Body of pancreas (tissue), 4 donors: ENCODE results near the gene CTNNA2.

Experiments
- POLR2A ChIP-seq, 3 donors: fragments of 450-650 bp; IDR thresholded peaks; one replicate each; pipeline ENCODE4 v1.6.1; 2016; ENCODE audit warnings: antibody characterized with exemption in 3 of 3, mild to moderate bottlenecking in 2 of 3
- TF ChIP-seq, protein P1 (sequence below), 7 experiments: fragments of 450-650 bp in 4 of 7; fragments of 200-600 bp in 3 of 7; sonication (generic) in 3 of 7; IDR thresholded peaks; one replicate each; pipeline ENCODE4 v1.5.1; 2016 to 2019; ENCODE audit warnings: antibody characterized with exemption in 7 of 7

DNA sequence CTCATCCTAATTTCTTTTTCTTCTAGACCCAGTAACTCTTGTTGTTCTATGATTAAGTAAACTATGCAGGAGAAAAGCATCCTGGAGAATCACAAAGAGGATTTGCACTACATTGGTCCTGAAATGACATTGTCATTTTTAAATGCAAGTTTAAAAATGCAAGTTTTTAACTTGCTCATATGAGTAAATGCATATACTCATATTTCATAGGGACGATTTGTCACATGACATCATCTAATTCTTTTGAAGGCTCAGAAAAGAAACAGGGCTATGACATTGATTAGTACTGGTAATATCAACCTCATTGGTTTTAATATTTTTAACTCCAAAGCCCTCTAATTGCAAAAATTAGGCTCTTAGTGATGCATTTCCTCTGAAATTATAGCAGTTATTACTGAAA, 467.3 kb downstream of the CTNNA2 start:
- TF ChIP-seq, protein P1, sequence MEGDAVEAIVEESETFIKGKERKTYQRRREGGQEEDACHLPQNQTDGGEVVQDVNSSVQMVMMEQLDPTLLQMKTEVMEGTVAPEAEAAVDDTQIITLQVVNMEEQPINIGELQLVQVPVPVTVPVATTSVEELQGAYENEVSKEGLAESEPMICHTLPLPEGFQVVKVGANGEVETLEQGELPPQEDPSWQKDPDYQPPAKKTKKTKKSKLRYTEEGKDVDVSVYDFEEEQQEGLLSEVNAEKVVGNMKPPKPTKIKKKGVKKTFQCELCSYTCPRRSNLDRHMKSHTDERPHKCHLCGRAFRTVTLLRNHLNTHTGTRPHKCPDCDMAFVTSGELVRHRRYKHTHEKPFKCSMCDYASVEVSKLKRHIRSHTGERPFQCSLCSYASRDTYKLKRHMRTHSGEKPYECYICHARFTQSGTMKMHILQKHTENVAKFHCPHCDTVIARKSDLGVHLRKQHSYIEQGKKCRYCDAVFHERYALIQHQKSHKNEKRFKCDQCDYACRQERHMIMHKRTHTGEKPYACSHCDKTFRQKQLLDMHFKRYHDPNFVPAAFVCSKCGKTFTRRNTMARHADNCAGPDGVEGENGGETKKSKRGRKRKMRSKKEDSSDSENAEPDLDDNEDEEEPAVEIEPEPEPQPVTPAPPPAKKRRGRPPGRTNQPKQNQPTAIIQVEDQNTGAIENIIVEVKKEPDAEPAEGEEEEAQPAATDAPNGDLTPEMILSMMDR (IDR thresholded peaks at IDR 0.05), result no peak
- TF ChIP-seq POLR2A (IDR thresholded peaks at IDR 0.05), result no peak
